ENCODE data around the gene GPAT3.

DNA sequence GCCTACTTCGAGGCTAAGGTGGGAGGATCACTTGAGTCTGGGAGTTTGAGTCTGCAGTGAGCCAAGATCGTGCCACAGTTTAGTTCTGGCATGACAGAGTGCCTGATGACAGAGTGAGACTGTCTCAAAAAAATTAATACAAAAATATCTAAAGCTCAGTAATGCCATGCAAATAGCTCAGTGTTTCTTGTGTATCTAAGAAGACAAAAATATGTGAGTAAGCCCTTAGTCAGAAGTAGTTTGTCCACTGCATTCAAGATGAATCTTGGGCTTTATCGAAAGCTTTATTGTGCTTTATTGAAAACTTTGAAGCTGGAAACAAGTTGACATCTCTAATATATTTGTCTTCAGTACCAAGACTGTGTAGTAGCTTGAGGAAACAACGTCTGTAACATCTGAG lies 115.9 kb downstream of the GPAT3 start:
- TF ChIP-seq, protein P1, sequence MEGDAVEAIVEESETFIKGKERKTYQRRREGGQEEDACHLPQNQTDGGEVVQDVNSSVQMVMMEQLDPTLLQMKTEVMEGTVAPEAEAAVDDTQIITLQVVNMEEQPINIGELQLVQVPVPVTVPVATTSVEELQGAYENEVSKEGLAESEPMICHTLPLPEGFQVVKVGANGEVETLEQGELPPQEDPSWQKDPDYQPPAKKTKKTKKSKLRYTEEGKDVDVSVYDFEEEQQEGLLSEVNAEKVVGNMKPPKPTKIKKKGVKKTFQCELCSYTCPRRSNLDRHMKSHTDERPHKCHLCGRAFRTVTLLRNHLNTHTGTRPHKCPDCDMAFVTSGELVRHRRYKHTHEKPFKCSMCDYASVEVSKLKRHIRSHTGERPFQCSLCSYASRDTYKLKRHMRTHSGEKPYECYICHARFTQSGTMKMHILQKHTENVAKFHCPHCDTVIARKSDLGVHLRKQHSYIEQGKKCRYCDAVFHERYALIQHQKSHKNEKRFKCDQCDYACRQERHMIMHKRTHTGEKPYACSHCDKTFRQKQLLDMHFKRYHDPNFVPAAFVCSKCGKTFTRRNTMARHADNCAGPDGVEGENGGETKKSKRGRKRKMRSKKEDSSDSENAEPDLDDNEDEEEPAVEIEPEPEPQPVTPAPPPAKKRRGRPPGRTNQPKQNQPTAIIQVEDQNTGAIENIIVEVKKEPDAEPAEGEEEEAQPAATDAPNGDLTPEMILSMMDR (IDR thresholded peaks at IDR 0.05), result no peak
- no peak for TF ChIP-seq EZH2 (IDR thresholded peaks at IDR 0.05)
